Prostate gland (tissue), 2 donors: ENCODE measurements around the gene DRC3. TPM values are rescaled to one million over a fixed set of nuclear protein-coding genes. Genes with fewer than 3 reads are reported as not detected.
A peak's percentile ranks its signal among the peaks of the same experiment; 100 is the strongest.

Experiments
- DNase-seq: peaks from one replicate; pipeline ENCODE4 v3.0.0-alpha.2; 2019; ENCODE audit warnings: low spot score
- H3K27ac ChIP-seq, 2 donors: fragments of 200-600 bp; sonication (generic); 2 replicates each; pipeline ENCODE4 v1.5.1; 2017 to 2019
- H3K27me3 ChIP-seq: fragments of 200-600 bp; sonication (generic); replicated peaks from 2 replicates; pipeline ENCODE4 v1.5.1; 2019; ENCODE audit not compliant: insufficient read depth
- H3K36me3 ChIP-seq, 2 donors: fragments of 200-600 bp; sonication (generic); 1 replicate in 1 of 2; 2 replicates in 1 of 2; pipeline versions ENCODE4 v1.5.1 to v1.8.1; 2017 to 2019
- H3K4me1 ChIP-seq: fragments of 200-600 bp; sonication (generic); replicated peaks from 2 replicates; pipeline ENCODE4 v1.5.1; 2019
- H3K4me3 ChIP-seq, 2 donors: fragments of 200-600 bp; sonication (generic); 2 replicates each; pipeline ENCODE4 v1.5.1; 2017 to 2019
- H3K9me3 ChIP-seq: fragments of 200-600 bp; sonication (generic); 2 replicates; pipeline ENCODE4 v1.5.1; 2017
- POLR2A ChIP-seq: fragments of 450-650 bp; IDR thresholded peaks from one replicate; pipeline ENCODE4 v1.6.1; 2016; ENCODE audit warnings: antibody characterized with exemption, mild to moderate bottlenecking
- POLR2AphosphoS5 ChIP-seq: sonication (generic); formaldehyde crosslinking; IDR thresholded peaks from one replicate; pipeline ENCODE4 v1.6.1; 2017; ENCODE audit warnings: antibody characterized with exemption
- WGBS: methylation state at CpG from one replicate; pipeline ENCODE4 v1.1.5; 2018; 5-methylcytosine and 5-hydroxymethylcytosine counted together
- intact Hi-C: fragments of 100-400 bp; cut with DNase I; formaldehyde crosslinking; loops from one replicate; pipeline ENCODE4 v1.14.2; 2022
- total RNA-seq, 2 donors: library from RNA; depleted of rRNA; stranded (reverse); fragments of >200 nt; gene quantifications; one replicate each; pipeline ENCODE4 v1.1.0, GENCODE V29; 2016
- TF ChIP-seq, protein P1 (sequence below), 4 experiments: fragments of 200-600 bp in 2 of 4; fragments of 450-650 bp in 2 of 4; sonication (generic) in 2 of 4; IDR thresholded peaks; 1 replicate in 3 of 4; 2 replicates in 1 of 4; pipeline ENCODE4 v1.5.1; 2016 to 2019; ENCODE audit warnings: antibody characterized with exemption in 4 of 4, mild to moderate bottlenecking in 2 of 4, moderate library complexity in 2 of 4

The DRC3 gene
- total RNA-seq, 2 donors from 2014 or later, result 4.5 to 10.0 TPM

DNA sequence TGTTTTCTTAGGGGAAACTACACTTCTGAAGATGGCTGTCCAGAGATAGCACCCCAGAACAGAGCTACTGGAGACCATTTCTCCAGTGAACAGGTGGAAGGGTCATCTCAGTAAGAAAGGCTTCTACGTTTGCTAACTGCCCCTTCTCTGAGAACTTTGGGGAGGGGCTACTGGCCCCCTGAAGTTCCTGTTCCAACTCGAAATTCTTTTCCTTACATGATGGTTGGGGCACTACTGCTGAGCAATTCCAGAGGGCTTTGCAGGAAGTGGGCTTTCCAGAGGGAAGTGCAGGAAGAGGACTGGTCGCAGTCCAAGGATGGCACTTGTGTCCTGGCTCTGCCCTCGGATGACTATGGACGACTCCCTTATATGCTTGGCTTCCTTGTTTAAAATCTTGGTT lies 31.6 kb upstream of the DRC3 start:
- Histone ChIP-seq H3K4me1 (peaks cover 26% of the 10 kb centered on the region), H3K9me3 (no peaks in the 10 kb centered on the region), H3K4me3 (no peak overlapping the region), H3K27ac (peak overlapping the region; percentile 3 to 47), H3K27me3 (no peaks in the 10 kb centered on the region), H3K36me3 (no peaks in the 10 kb centered on the region)
- 46% methylated on average over 5 of the region's 5 CpGs for WGBS
- TF ChIP-seq POLR2A (no peak), POLR2AphosphoS5 (no peak)
- TF ChIP-seq, protein P1, sequence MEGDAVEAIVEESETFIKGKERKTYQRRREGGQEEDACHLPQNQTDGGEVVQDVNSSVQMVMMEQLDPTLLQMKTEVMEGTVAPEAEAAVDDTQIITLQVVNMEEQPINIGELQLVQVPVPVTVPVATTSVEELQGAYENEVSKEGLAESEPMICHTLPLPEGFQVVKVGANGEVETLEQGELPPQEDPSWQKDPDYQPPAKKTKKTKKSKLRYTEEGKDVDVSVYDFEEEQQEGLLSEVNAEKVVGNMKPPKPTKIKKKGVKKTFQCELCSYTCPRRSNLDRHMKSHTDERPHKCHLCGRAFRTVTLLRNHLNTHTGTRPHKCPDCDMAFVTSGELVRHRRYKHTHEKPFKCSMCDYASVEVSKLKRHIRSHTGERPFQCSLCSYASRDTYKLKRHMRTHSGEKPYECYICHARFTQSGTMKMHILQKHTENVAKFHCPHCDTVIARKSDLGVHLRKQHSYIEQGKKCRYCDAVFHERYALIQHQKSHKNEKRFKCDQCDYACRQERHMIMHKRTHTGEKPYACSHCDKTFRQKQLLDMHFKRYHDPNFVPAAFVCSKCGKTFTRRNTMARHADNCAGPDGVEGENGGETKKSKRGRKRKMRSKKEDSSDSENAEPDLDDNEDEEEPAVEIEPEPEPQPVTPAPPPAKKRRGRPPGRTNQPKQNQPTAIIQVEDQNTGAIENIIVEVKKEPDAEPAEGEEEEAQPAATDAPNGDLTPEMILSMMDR (IDR thresholded peaks at IDR 0.05), result no peak
- no peak for DNase-seq
- intact Hi-C loops, result no loop called here

GRCh38 chr17:17942846-17943245 lies 29.8 kb upstream of the DRC3 start:
- Histone ChIP-seq H3K27ac (peak overlapping the region in 1 of 2 donors; percentile 47), H3K4me3 (no peak overlapping the region), H3K36me3 (no peaks in the 10 kb centered on the region), H3K4me1 (peaks cover 26% of the 10 kb centered on the region), H3K9me3 (no peaks in the 10 kb centered on the region), H3K27me3 (no peaks in the 10 kb centered on the region)
- intact Hi-C loops, result no loop called here
- no peak for DNase-seq
- TF ChIP-seq POLR2AphosphoS5 (no peak), POLR2A (no peak)
- TF ChIP-seq, protein P1 (IDR thresholded peaks at IDR 0.05), result no peak

DNA sequence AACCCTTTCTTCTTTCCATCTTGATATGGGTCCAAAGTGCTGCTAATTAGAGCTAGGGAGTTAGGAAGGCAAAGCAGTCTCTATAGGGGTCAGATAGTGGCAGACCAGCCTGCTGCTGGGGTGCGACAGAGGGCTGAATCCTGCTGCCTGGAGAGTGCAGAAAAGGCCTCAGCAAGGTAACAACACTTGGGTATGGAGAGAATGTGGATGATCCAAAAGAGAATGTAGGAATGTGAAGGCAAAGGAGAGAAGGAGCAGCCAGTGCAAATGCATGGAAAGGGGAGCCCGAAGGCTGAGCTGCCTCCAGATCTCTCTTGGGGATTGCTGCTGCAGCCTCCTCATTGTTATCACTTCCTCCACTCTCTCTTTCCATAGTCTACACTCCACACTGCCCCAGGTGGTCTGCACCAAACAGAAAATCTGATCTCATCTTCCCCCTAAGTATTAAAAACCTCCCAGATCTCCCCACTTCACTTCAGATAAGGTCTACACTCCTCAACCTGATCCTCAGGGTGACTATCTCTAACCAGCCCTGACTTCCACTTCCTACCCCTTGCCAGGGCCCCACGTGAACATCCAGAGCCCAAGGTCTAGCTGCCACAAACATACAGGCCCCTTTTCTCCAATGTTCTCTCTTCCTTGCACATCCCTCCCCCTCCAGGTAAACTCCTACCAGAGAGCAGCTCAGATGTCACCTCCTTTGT lies 29.2 kb upstream of the DRC3 start:
- no peak for DNase-seq
- Histone ChIP-seq H3K9me3 (no peaks in the 10 kb centered on the region), H3K27me3 (no peaks in the 10 kb centered on the region), H3K4me1 (peaks cover 26% of the 10 kb centered on the region), H3K27ac (peak overlapping the region in 1 of 2 donors; percentile 35), H3K4me3 (no peak overlapping the region), H3K36me3 (no peaks in the 10 kb centered on the region)
- no peak for TF ChIP-seq POLR2A
- TF ChIP-seq, protein P1 (IDR thresholded peaks at IDR 0.05), result no peak
- TF ChIP-seq POLR2AphosphoS5, result no peak
- 59% methylated on average over 3 of the region's 3 CpGs for WGBS
- intact Hi-C loops, result no loop called here

- Histone ChIP-seq H3K27ac (peak overlapping the region in 1 of 2 donors; percentile 35), H3K4me1 (peaks cover 26% of the 10 kb centered on the region), H3K36me3 (no peaks in the 10 kb centered on the region), H3K4me3 (no peak overlapping the region), H3K27me3 (no peaks in the 10 kb centered on the region), H3K9me3 (no peaks in the 10 kb centered on the region)
- TF ChIP-seq, protein P1 (IDR thresholded peaks at IDR 0.05), result no peak
- TF ChIP-seq POLR2AphosphoS5, result no peak
- no peak for TF ChIP-seq POLR2A
- intact Hi-C loops, result no loop called here
- no peak for DNase-seq
- 69% methylated on average over 7 of the region's 7 CpGs for WGBS
These were observed 28.4 kb upstream of the DRC3 start for GRCh38 chr17:17944242-17944641.

GRCh38 chr17:17944743-17945142 lies 27.9 kb upstream of the DRC3 start:
- no peak for TF ChIP-seq POLR2A
- TF ChIP-seq, protein P1 (IDR thresholded peaks at IDR 0.05), result no peak
- no peak for TF ChIP-seq POLR2AphosphoS5
- H3K36me3 ChIP-seq, result no peaks in the 10 kb centered on the region
- H3K27me3 ChIP-seq, result no peaks in the 10 kb centered on the region
- DNase-seq, result no peak
- WGBS, result 90% methylated on average over 11 of the region's 11 CpGs
- no peaks in the 10 kb centered on the region for H3K9me3 ChIP-seq
- no peak overlapping the region for H3K27ac ChIP-seq
- no peak overlapping the region for H3K4me3 ChIP-seq
- intact Hi-C loops, result no loop called here
- peaks cover 27% of the 10 kb centered on the region for H3K4me1 ChIP-seq
